HepG2 (cell line): ENCODE measurements around the gene NECAB2. TPM values are rescaled to one million over a fixed set of nuclear protein-coding genes. Genes with fewer than 3 reads are reported as not detected.

Experiments
- ADNP ChIP-seq: sonication (generic); formaldehyde crosslinking; IDR thresholded peaks from 2 replicates; pipeline ENCODE4 v1.4.0; 2020; ENCODE audit warnings: missing genetic modification reagents
- AGO2 ChIP-seq: fragments of 200-400 bp; formaldehyde crosslinking; optimal IDR thresholded peaks from 2 replicates; pipeline ENCODE3; 2017; ENCODE audit warnings: mild to moderate bottlenecking, low read depth, low read length, moderate library complexity
- CC2D1A ChIP-seq: sonication (generic); formaldehyde crosslinking; IDR thresholded peaks from 2 replicates; pipeline ENCODE4 v1.8.1; 2023; ENCODE audit warnings: mild to moderate bottlenecking, missing genetic modification reagents
- HDAC2 ChIP-seq: sonication (generic); formaldehyde crosslinking; IDR thresholded peaks from 2 replicates; pipeline ENCODE4 v1.4.0; 2020; ENCODE audit warnings: missing genetic modification reagents
- PLRG1 ChIP-seq: fragments of 450-650 bp; conservative IDR thresholded peaks from 2 replicates; pipeline ENCODE4 v1.6.1; 2016
- SRSF1 ChIP-seq: fragments of 200-400 bp; formaldehyde crosslinking; optimal IDR thresholded peaks from 2 replicates; pipeline ENCODE3; 2017; ENCODE audit warnings: mild to moderate bottlenecking, low read depth, low read length, moderate library complexity
- ZMYM2 ChIP-seq: sonication (generic); formaldehyde crosslinking; IDR thresholded peaks from 2 replicates; pipeline ENCODE4 v1.8.0; 2022; ENCODE audit warnings: mild to moderate bottlenecking, missing genetic modification reagents
- ZNF383 ChIP-seq: sonication (generic); formaldehyde crosslinking; IDR thresholded peaks from 2 replicates; pipeline ENCODE4 v1.4.0; 2020; ENCODE audit warnings: missing genetic modification reagents, mild to moderate bottlenecking, borderline replicate concordance
- ZNF782 ChIP-seq: sonication (generic); formaldehyde crosslinking; IDR thresholded peaks from 2 replicates; pipeline ENCODE4 v1.4.0; 2020; ENCODE audit warnings: missing genetic modification reagents, mild to moderate bottlenecking, borderline replicate concordance
- polyA plus RNA-seq, 8 experiments: library from polyadenylated mRNA; depleted of rRNA in 3 of 8; stranded (reverse) in 7 of 8; unstranded in 1 of 8; fragments of >200 nt; fragmentation: Illumina TruSeq in 4 of 8; extraction: Trizol in 4 of 8; gene quantifications; 2 replicates each; pipeline versions ENCODE4 v1.2.1 to v1.2.3, GENCODE V29; 2011 to 2016; ENCODE audit warnings: low read depth in 4 of 8, missing spikeins in 1 of 8, mixed read lengths in 1 of 8; ENCODE audit not compliant: insufficient read depth in 1 of 8
- total RNA-seq, 5 experiments: library from RNA; depleted of rRNA; stranded (reverse); fragments of >200 nt; fragmentation: Illumina TruSeq; extraction: Trizol; gene quantifications; 2 replicates each; pipeline ENCODE4 v1.2.3, GENCODE V29; 2016; ENCODE audit warnings: low read depth in 1 of 5
- TF ChIP-seq, protein P1 (sequence below): sonication (generic); formaldehyde crosslinking; IDR thresholded peaks from 2 replicates; pipeline ENCODE4 v1.8.0; 2022; ENCODE audit warnings: mild to moderate bottlenecking, missing genetic modification reagents, moderate library complexity
- TF ChIP-seq, protein P2 (sequence below): sonication (generic); formaldehyde crosslinking; IDR thresholded peaks from 2 replicates; pipeline ENCODE4 v1.8.1; 2023; ENCODE audit warnings: mild to moderate bottlenecking, inconsistent platforms, moderate library complexity, missing genetic modification reagents, borderline replicate concordance

The NECAB2 gene
- total and polyA plus RNA-seq, 2 of the 13 experiments (the other 11 are each of a cell fraction or from before 2014, with no cell fraction given), result 0.21 to 0.49 TPM

DNA sequence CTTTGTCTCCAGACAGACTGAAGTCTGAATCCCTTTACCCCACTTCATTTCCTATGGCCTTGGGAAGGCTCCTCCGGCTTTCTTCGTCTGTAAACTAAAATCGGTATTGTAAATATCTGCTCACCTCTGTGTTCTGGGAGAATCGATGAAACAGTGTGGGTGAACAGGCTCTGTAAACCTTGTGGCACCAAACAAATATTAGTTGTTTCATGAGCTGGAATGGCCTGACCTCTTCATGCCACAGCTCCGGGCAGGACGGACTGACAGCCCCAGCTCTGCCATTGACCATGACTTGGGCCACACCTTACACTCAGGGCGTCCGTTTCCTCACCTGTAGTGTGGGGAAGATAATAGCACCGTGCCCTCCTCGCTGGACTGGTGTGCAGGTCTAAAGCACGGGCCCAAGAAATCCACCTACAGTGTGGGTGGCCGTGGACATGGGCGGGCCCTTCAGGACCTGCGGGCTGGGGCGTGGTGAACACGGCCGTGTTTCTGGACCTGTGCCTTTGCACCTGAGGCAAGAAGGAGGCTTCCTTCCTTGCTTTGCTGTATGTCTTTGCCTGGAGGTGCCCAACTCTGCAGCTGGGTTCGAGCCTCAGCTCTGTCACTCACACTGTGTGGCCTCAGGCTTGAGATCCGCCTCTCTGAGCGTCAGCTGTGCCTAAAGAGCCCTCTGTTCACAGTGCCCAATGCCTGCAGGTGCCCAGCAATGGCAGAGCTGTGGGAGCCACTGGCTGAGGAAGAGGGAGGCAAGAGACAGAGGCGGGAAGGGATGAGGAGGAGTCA, 21.1 kb upstream of the NECAB2 start (continued):
- 0 out of 2 replicates have a peak, but pooled peaks have one; percentile 52 for TF ChIP-seq CC2D1A (CRISPR knock-in tag)
- TF ChIP-seq ZNF782 (CRISPR knock-in tag), result no peak
- TF ChIP-seq, protein P1, sequence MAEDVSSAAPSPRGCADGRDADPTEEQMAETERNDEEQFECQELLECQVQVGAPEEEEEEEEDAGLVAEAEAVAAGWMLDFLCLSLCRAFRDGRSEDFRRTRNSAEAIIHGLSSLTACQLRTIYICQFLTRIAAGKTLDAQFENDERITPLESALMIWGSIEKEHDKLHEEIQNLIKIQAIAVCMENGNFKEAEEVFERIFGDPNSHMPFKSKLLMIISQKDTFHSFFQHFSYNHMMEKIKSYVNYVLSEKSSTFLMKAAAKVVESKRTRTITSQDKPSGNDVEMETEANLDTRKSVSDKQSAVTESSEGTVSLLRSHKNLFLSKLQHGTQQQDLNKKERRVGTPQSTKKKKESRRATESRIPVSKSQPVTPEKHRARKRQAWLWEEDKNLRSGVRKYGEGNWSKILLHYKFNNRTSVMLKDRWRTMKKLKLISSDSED (CRISPR knock-in tag), result no peak
- TF ChIP-seq, protein P2, sequence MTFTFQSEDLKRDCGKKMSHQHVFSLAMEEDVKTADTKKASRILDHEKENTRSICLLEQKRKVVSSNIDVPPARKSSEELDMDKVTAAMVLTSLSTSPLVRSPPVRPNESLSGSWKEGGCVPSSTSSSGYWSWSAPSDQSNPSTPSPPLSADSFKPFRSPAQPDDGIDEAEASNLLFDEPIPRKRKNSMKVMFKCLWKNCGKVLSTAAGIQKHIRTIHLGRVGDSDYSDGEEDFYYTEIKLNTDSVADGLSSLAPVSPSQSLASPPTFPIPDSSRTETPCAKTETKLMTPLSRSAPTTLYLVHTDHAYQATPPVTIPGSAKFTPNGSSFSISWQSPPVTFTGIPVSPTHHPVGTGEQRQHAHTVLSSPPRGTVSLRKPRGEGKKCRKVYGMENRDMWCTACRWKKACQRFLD (CRISPR knock-in tag), result no peak
- no peak for TF ChIP-seq ZNF383 (CRISPR knock-in tag)
- no peak for TF ChIP-seq SRSF1
- no peak for TF ChIP-seq ZMYM2 (CRISPR knock-in tag)
- no peak for TF ChIP-seq PLRG1
- TF ChIP-seq AGO2, result no peak
- no peak for TF ChIP-seq ADNP
- peak; percentile 83 for TF ChIP-seq HDAC2
